Measurements from ENCODE around the gene TCP10L.

TCP10L gene

GRCh38 chr21:32590130-32590529 is 4.8 kb upstream of the TCP10L start:
- in situ Hi-C loops (cut with MboI; ENCODE audit: low pct_unique_long_range_greater_than_20kb, low sequenced_read_pairs, unreplicated experiment) = loop anchor here (25.0 kb wide), 1 partner anchor 178 kb away; the partner anchor contains the start of gene EVA1C
- DNase-seq (ENCODE audit: low spot score) = no peak
- TF ChIP-seq CTCF (IDR thresholded peaks at IDR 0.05; ENCODE audit: extremely low read depth, insufficient read depth, missing control alignments) = no peak

DNA sequence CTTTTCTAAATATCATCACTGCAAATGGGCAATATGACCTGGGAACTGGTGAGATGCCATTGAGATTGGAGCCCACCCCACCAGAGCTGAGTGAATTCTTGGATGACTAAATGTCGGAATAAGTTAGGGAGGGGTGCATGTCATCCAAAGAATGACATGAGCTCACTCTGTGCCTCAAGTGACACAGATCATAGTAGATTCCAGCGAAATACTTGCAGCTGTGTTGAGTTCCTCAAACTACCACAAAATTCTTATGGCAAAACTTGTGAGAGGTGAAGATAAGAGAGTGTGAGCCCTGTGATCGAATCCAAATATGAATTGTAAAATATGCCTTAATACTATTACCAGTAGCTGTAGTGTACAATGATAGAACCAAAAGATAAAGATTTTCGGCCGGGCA is 2.3 kb upstream of the TCP10L start:
- no peak for TF ChIP-seq CTCF (IDR thresholded peaks at IDR 0.05; ENCODE audit: extremely low read depth, insufficient read depth, missing control alignments)
- in situ Hi-C loops (cut with MboI; ENCODE audit: low pct_unique_long_range_greater_than_20kb, low sequenced_read_pairs, unreplicated experiment) = loop anchor here (25.0 kb wide), 1 partner anchor 175 kb away; the partner anchor contains the start of gene EVA1C
- DNase-seq (ENCODE audit: low spot score) = no peak

- in situ Hi-C loops (cut with MboI; ENCODE audit: low pct_unique_long_range_greater_than_20kb, low sequenced_read_pairs, unreplicated experiment) = loop anchor here (25.0 kb wide), 1 partner anchor 175 kb away; the partner anchor contains the start of gene EVA1C
- no peak for TF ChIP-seq CTCF (IDR thresholded peaks at IDR 0.05; ENCODE audit: extremely low read depth, insufficient read depth, missing control alignments)
- DNase-seq (ENCODE audit: low spot score) = no peak
Measured at GRCh38 chr21:32587120-32587519, 1.8 kb upstream of the TCP10L start.

DNA sequence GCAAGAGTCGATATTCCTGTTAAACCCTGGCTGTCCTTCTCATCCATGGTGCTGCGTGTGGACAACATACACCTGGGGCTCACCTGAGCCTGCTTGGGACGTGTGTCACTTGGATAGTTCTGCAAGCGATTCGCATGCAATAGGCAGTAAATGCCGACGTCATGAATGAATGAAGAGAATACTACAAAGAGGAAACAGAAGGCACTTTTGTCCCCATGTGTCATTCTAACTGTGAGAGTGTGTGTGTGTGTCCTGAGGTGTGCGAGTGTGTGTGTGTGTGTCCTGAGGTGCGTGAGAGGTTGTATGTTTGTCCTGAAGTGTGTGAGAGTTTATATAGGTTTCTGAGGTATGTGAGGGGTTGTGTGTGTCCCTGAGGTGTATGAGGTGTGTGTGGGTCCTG is 647 bp upstream of the TCP10L start:
- TF ChIP-seq CTCF (IDR thresholded peaks at IDR 0.05; ENCODE audit: extremely low read depth, insufficient read depth, missing control alignments) = no peak

GRCh38 chr21:32584472-32584871 is 851 bp downstream of the TCP10L start:
- TF ChIP-seq CTCF (IDR thresholded peaks at IDR 0.05; ENCODE audit: extremely low read depth, insufficient read depth, missing control alignments) = no peak
- in situ Hi-C loops (cut with MboI; ENCODE audit: low pct_unique_long_range_greater_than_20kb, low sequenced_read_pairs, unreplicated experiment) = loop anchor here (25.0 kb wide), 1 partner anchor 172 kb away; the partner anchor contains the start of gene EVA1C
- no peak for DNase-seq (ENCODE audit: low spot score)

More for the DNA sequence above, 647 bp upstream of the TCP10L start:
- no peak for DNase-seq (ENCODE audit: low spot score)
- in situ Hi-C loops (cut with MboI; ENCODE audit: low pct_unique_long_range_greater_than_20kb, low sequenced_read_pairs, unreplicated experiment) = loop anchor here (25.0 kb wide), 1 partner anchor 174 kb away; the partner anchor contains the start of gene EVA1C

GRCh38 chr21:32581732-32582131 is 3.6 kb downstream of the TCP10L start:
- no peak for TF ChIP-seq CTCF (IDR thresholded peaks at IDR 0.05; ENCODE audit: extremely low read depth, insufficient read depth, missing control alignments)
- in situ Hi-C loops (cut with MboI; ENCODE audit: low pct_unique_long_range_greater_than_20kb, low sequenced_read_pairs, unreplicated experiment) = loop anchor here (25.0 kb wide), 1 partner anchor 169 kb away; the partner anchor contains the start of gene EVA1C
- DNase-seq (ENCODE audit: low spot score) = no peak

Measured in GM13977 (cell line).